DND-41 (cell line): ENCODE data around the gene IVD.

Experiments used
- ATAC-seq: fragments of 200-7000 bp; cut with Tn5 transposase; 3 replicates; pipeline ENCODE4 v1.9.1; 2021; ENCODE audit warnings: low read depth; ENCODE audit not compliant: insufficient read depth
- DNase-seq: peaks from one replicate; pipeline ENCODE4 v3.0.0-alpha.2; 2020
- H2AFZ ChIP-seq: 2 replicates; pipeline ENCODE4 v1.6.0; 2012; ENCODE audit warnings: low read depth, low read length
- H3K27ac ChIP-seq: 2 replicates; pipeline ENCODE4 v1.5.1; 2012; ENCODE audit warnings: low read length, inconsistent platforms
- H3K27me3 ChIP-seq: fragments of 200-600 bp; sonication (generic); 2 replicates; pipeline ENCODE4 v1.6.0; 2012; ENCODE audit warnings: low read length, mild to moderate bottlenecking, inconsistent platforms; ENCODE audit not compliant: insufficient read depth, poor library complexity
- H3K36me3 ChIP-seq: 2 replicates; pipeline ENCODE4 v1.5.1; 2012; ENCODE audit warnings: low read length, inconsistent platforms; ENCODE audit not compliant: insufficient read depth
- H3K4me1 ChIP-seq: 2 replicates; pipeline ENCODE4 v1.5.1; 2012; ENCODE audit warnings: mild to moderate bottlenecking, low read length; ENCODE audit not compliant: insufficient read depth
- H3K4me2 ChIP-seq: 2 replicates; pipeline ENCODE4 v1.6.0; 2012; ENCODE audit warnings: mild to moderate bottlenecking, moderate library complexity, low read length, inconsistent platforms; ENCODE audit not compliant: insufficient read depth
- H3K4me3 ChIP-seq, 2 experiments: fragments of 200-600 bp in 1 of 2; shearing (Covaris generic) in 1 of 2; 2 replicates each; pipeline ENCODE4 v1.5.1; 2012 to 2016; ENCODE audit warnings: inconsistent platforms in 2 of 2, low read length in 2 of 2, mild to moderate bottlenecking in 2 of 2, low read depth in 1 of 2, moderate library complexity in 1 of 2
- H3K79me2 ChIP-seq: 2 replicates; pipeline ENCODE4 v1.6.0; 2012; ENCODE audit warnings: low read length, inconsistent platforms; ENCODE audit not compliant: insufficient read depth
- H3K9ac ChIP-seq: 2 replicates; pipeline ENCODE4 v1.6.0; 2012; ENCODE audit warnings: low read depth, mild to moderate bottlenecking, inconsistent platforms, low read length, moderate library complexity
- H3K9me3 ChIP-seq: 2 replicates; pipeline ENCODE4 v1.5.1; 2012; ENCODE audit warnings: low read length, moderate library complexity, mild to moderate bottlenecking, inconsistent platforms; ENCODE audit not compliant: insufficient read depth, severe bottlenecking
- H4K20me1 ChIP-seq: 2 replicates; pipeline ENCODE4 v1.6.0; 2012; ENCODE audit warnings: low read length; ENCODE audit not compliant: insufficient read depth
- CTCF ChIP-seq: IDR thresholded peaks from 2 replicates; pipeline ENCODE4 v1.5.1; 2012; ENCODE audit warnings: borderline replicate concordance, low read length, moderate library complexity, mild to moderate bottlenecking; ENCODE audit not compliant: poor library complexity, severe bottlenecking; ENCODE audit errors: extremely low read depth
- EZH2 ChIP-seq: IDR thresholded peaks from 3 replicates; pipeline ENCODE4 v1.6.1; 2012; ENCODE audit warnings: borderline replicate concordance, low read depth, mild to moderate bottlenecking, moderate library complexity, low read length, inconsistent platforms; ENCODE audit not compliant: severe bottlenecking

The IVD gene

GRCh38 chr15:40449275-40449674 is 43.7 kb downstream of the IVD start:
- Histone ChIP-seq H3K4me3 (no peak overlapping the region), H3K27ac (no peak overlapping the region), H3K4me1 (peaks cover 26% of the 10 kb centered on the region), H3K9ac (no peak overlapping the region), H2AFZ (no peak overlapping the region), H3K9me3 (no peaks in the 10 kb centered on the region), H4K20me1 (peaks cover 75% of the 10 kb centered on the region), H3K27me3 (no peaks in the 10 kb centered on the region), H3K4me2 (no peak overlapping the region), H3K79me2 (peaks cover 93% of the 10 kb centered on the region), H3K36me3 (no peaks in the 10 kb centered on the region)
- no peak for DNase-seq
- ATAC-seq: no peak
- no peak for TF ChIP-seq EZH2
- TF ChIP-seq CTCF: no peak

GRCh38 chr15:40450047-40450446 is 44.5 kb downstream of the IVD start:
- no peak overlapping the region for H3K4me3 ChIP-seq
- no peaks in the 10 kb centered on the region for H3K36me3 ChIP-seq
- no peak overlapping the region for H3K4me2 ChIP-seq
- H2AFZ ChIP-seq: no peak overlapping the region
- ATAC-seq (no peak), DNase-seq (no peak)
- H3K4me1 ChIP-seq: peaks cover 32% of the 10 kb centered on the region
- no peaks in the 10 kb centered on the region for H3K27me3 ChIP-seq
- H3K27ac ChIP-seq: no peak overlapping the region
- H3K79me2 ChIP-seq: peaks cover 93% of the 10 kb centered on the region
- H3K9me3 ChIP-seq: no peaks in the 10 kb centered on the region
- H4K20me1 ChIP-seq: peaks cover 75% of the 10 kb centered on the region
- no peak overlapping the region for H3K9ac ChIP-seq
- no peak for TF ChIP-seq EZH2
- TF ChIP-seq CTCF: no peak

DNA sequence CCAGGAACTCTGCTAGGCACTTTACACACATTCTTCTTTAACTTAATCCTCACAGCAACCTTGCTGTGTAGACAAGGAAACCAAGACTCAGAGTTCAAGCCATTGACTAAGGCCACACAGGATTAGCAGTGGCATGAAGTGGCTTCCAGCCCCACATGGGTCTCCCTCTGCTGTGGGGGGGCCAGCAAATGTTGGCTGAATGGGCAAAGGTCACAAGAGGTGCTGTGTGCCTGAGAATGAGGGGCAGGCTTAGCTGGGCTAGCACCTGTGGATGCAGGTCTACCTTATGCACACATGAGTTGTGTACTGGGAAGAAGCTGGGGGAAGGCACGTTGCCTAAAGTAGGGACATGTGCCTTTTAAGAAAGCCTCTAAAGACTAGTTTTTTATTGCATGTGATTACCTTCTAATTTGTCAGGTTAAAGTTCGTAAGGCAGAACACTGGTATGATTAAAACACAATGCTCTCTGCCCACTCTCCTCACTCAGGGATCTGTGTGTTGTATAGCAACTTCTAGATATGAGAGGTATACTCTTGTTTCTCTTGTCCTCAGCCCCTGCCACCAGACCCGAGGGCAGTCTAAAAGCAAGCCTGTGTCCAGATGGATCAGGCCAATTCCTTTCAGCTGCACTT is 46.0 kb downstream of the IVD start:
- Histone ChIP-seq H3K4me3 (no peak overlapping the region), H4K20me1 (peaks cover 75% of the 10 kb centered on the region), H3K4me2 (no peak overlapping the region; the same call in 1 of the 2 replicates), H3K4me1 (peaks cover 32% of the 10 kb centered on the region), H3K27me3 (no peaks in the 10 kb centered on the region), H2AFZ (no peak overlapping the region), H3K36me3 (no peaks in the 10 kb centered on the region), H3K27ac (no peak overlapping the region), H3K9ac (no peak overlapping the region), H3K79me2 (peaks cover 93% of the 10 kb centered on the region), H3K9me3 (no peaks in the 10 kb centered on the region)
- no peak for DNase-seq
- no peak for ATAC-seq
- TF ChIP-seq CTCF: no peak
